ENCODE data around the gene INSIG1.

INSIG1 gene

GRCh38 chr7:155280446-155281397 is 17.0 kb upstream of the INSIG1 start:
- H3K4me3 ChIP-seq = no peak overlapping the region
- no peaks in the 10 kb centered on the region for H3K36me3 ChIP-seq
- H3K9ac ChIP-seq = peak overlapping the region in 3 of 11 experiments; percentile 15 to 45 (median 29); a peak in 2 of 22 replicates
- peaks cover 50 to 66% (median 52%) of the 10 kb centered on the region in 10 experiments for H3K4me1 ChIP-seq
- H3K27me3 ChIP-seq = peaks cover 0 to 13% (median 9%) of the 10 kb centered on the region in 11 experiments; a peak in 7 of 22 replicates
- no peak for TF ChIP-seq Cebpa-rat (IDR thresholded peaks at IDR 0.05)
- H3K4me2 ChIP-seq = peak overlapping the region; percentile 3 to 99 (median 92); a peak in 17 of 22 replicates
- peak overlapping the region in 4 of 11 experiments; percentile 19 to 61 (median 55); a peak in 7 of 22 replicates for H3K27ac ChIP-seq
- peaks cover 0 to 14% (median 0%) of the 10 kb centered on the region in 11 experiments; a peak in 2 of 22 replicates for H4K20me1 ChIP-seq
- H3K9me3 ChIP-seq (replicated peaks in 1 of 11) = no peaks in the 10 kb centered on the region

GRCh38 chr7:155281398-155281969 is 16.2 kb upstream of the INSIG1 start:
- H3K9ac ChIP-seq = peak overlapping the region in 2 of 11 experiments; percentile 12 to 15; a peak in 2 of 22 replicates
- H3K4me3 ChIP-seq = no peak overlapping the region
- peak overlapping the region; percentile 3 to 99 (median 93); a peak in 17 of 22 replicates for H3K4me2 ChIP-seq
- peaks cover 0 to 13% (median 9%) of the 10 kb centered on the region in 11 experiments; a peak in 7 of 22 replicates for H3K27me3 ChIP-seq
- peaks cover 0 to 14% (median 0%) of the 10 kb centered on the region in 11 experiments; a peak in 2 of 22 replicates for H4K20me1 ChIP-seq
- H3K9me3 ChIP-seq (replicated peaks in 1 of 11) = no peaks in the 10 kb centered on the region
- no peak for TF ChIP-seq Cebpa-rat (IDR thresholded peaks at IDR 0.05)
- H3K36me3 ChIP-seq = no peaks in the 10 kb centered on the region
- H3K4me1 ChIP-seq = peaks cover 57 to 74% (median 60%) of the 10 kb centered on the region in 10 experiments
- peak overlapping the region in 4 of 11 experiments; percentile 19 to 61 (median 55); a peak in 7 of 22 replicates for H3K27ac ChIP-seq

GRCh38 chr7:155282671-155283070 is 15.0 kb upstream of the INSIG1 start:
- Histone ChIP-seq H4K20me1 (peaks cover 0 to 14% (median 0%) of the 10 kb centered on the region in 11 experiments; a peak in 2 of 22 replicates), H3K27ac (peak overlapping the region in 5 of 11 experiments; percentile 2 to 61 (median 51); a peak in 7 of 22 replicates), H3K36me3 (no peaks in the 10 kb centered on the region), H3K4me2 (peak overlapping the region; percentile 88 to 99 (median 95)), H3K9me3 (replicated peaks in 1 of 11) (peaks cover 0 to 3% (median 0%) of the 10 kb centered on the region in 11 experiments; a peak in 1 of 22 replicates), H3K27me3 (peaks cover 0 to 19% (median 9%) of the 10 kb centered on the region in 11 experiments; a peak in 7 of 22 replicates), H3K4me1 (peaks cover 69 to 86% (median 72%) of the 10 kb centered on the region in 10 experiments), H3K9ac (peak overlapping the region in 2 of 11 experiments; percentile 29 to 44; a peak in 1 of 22 replicates), H3K4me3 (no peak overlapping the region)
- no peak for TF ChIP-seq Cebpa-rat (IDR thresholded peaks at IDR 0.05)

GRCh38 chr7:155283565-155284194 is 14.0 kb upstream of the INSIG1 start:
- Histone ChIP-seq H3K27me3 (peaks cover 0 to 24% (median 9%) of the 10 kb centered on the region in 11 experiments; a peak in 7 of 22 replicates), H3K4me2 (peak overlapping the region; percentile 88 to 99 (median 95)), H3K27ac (peak overlapping the region in 3 of 11 experiments; percentile 47 to 80 (median 61); a peak in 5 of 22 replicates), H3K9ac (peak overlapping the region in 1 of 11 experiments; percentile 20; a peak in 4 of 22 replicates), H3K4me3 (peak overlapping the region in 1 of 10 experiments; percentile 54; a peak in 2 of 20 replicates), H4K20me1 (peaks cover 0 to 14% (median 0%) of the 10 kb centered on the region in 11 experiments; a peak in 2 of 22 replicates), H3K9me3 (replicated peaks in 1 of 11) (peaks cover 0 to 8% (median 0%) of the 10 kb centered on the region in 11 experiments; a peak in 2 of 22 replicates), H3K36me3 (no peaks in the 10 kb centered on the region), H3K4me1 (peaks cover 79 to 94% (median 82%) of the 10 kb centered on the region in 10 experiments)
- no peak for TF ChIP-seq Cebpa-rat (IDR thresholded peaks at IDR 0.05)

GRCh38 chr7:155284496-155285274 is 13.0 kb upstream of the INSIG1 start:
- H3K9me3 ChIP-seq (replicated peaks in 1 of 11) = peaks cover 0 to 8% (median 0%) of the 10 kb centered on the region in 11 experiments; a peak in 2 of 22 replicates
- no peaks in the 10 kb centered on the region for H3K36me3 ChIP-seq
- TF ChIP-seq Cebpa-rat (IDR thresholded peaks at IDR 0.05) = no peak
- H3K27ac ChIP-seq = peak overlapping the region in 9 of 11 experiments; percentile 39 to 84 (median 66); a peak in 14 of 22 replicates
- peaks cover 0 to 31% (median 9%) of the 10 kb centered on the region in 11 experiments; a peak in 7 of 22 replicates for H3K27me3 ChIP-seq
- peaks cover 0 to 14% (median 0%) of the 10 kb centered on the region in 11 experiments; a peak in 2 of 22 replicates for H4K20me1 ChIP-seq
- peak overlapping the region; percentile 88 to 99 (median 95) for H3K4me2 ChIP-seq
- peak overlapping the region in 9 of 10 experiments; percentile 11 to 63 (median 50); a peak in 17 of 20 replicates for H3K4me3 ChIP-seq
- peaks cover 89 to 97% (median 92%) of the 10 kb centered on the region in 10 experiments for H3K4me1 ChIP-seq
- H3K9ac ChIP-seq = peak overlapping the region in 9 of 11 experiments; percentile 1 to 65 (median 57); a peak in 14 of 22 replicates

GRCh38 chr7:155285423-155285822 is 12.3 kb upstream of the INSIG1 start:
- Histone ChIP-seq H3K27ac (peak overlapping the region in 10 of 11 experiments; percentile 19 to 84 (median 64); a peak in 15 of 22 replicates), H3K27me3 (peaks cover 0 to 34% (median 9%) of the 10 kb centered on the region in 11 experiments; a peak in 7 of 22 replicates), H3K4me3 (peak overlapping the region in 9 of 10 experiments; percentile 11 to 63 (median 50); a peak in 17 of 20 replicates), H3K9ac (peak overlapping the region in 9 of 11 experiments; percentile 1 to 65 (median 57); a peak in 17 of 22 replicates), H4K20me1 (peaks cover 0 to 14% (median 0%) of the 10 kb centered on the region in 11 experiments; a peak in 2 of 22 replicates), H3K4me2 (peak overlapping the region; percentile 88 to 99 (median 95)), H3K36me3 (no peaks in the 10 kb centered on the region), H3K4me1 (peaks cover 90 to 100% (median 98%) of the 10 kb centered on the region in 10 experiments), H3K9me3 (replicated peaks in 1 of 11) (peaks cover 0 to 10% (median 0%) of the 10 kb centered on the region in 11 experiments; a peak in 2 of 22 replicates)
- no peak for TF ChIP-seq Cebpa-rat (IDR thresholded peaks at IDR 0.05)

GRCh38 chr7:155285833-155286232 is 11.8 kb upstream of the INSIG1 start:
- Histone ChIP-seq H3K27ac (peak overlapping the region in 10 of 11 experiments; percentile 27 to 84 (median 64); a peak in 17 of 22 replicates), H3K9me3 (replicated peaks in 1 of 11) (peaks cover 0 to 10% (median 0%) of the 10 kb centered on the region in 11 experiments; a peak in 2 of 22 replicates), H3K4me2 (peak overlapping the region; percentile 88 to 99 (median 95)), H3K4me3 (peak overlapping the region in 8 of 10 experiments; percentile 39 to 63 (median 50); a peak in 16 of 20 replicates), H3K4me1 (peaks cover 89 to 100% (median 97%) of the 10 kb centered on the region in 10 experiments), H3K27me3 (peaks cover 0 to 34% (median 9%) of the 10 kb centered on the region in 11 experiments; a peak in 7 of 22 replicates), H4K20me1 (peaks cover 0 to 14% (median 0%) of the 10 kb centered on the region in 11 experiments; a peak in 2 of 22 replicates), H3K9ac (peak overlapping the region in 7 of 11 experiments; percentile 1 to 64 (median 57); a peak in 13 of 22 replicates), H3K36me3 (no peaks in the 10 kb centered on the region)
- no peak for TF ChIP-seq Cebpa-rat (IDR thresholded peaks at IDR 0.05)
